Endothelial cell (in vitro differentiated cells): Measurements from ENCODE around the gene HOXC4. TPM values are rescaled to one million over a fixed set of nuclear protein-coding genes. Genes with fewer than 3 reads are reported as not detected.

ENCODE experiments used
- DNase-seq: peaks from one replicate; pipeline ENCODE4 v3.0.0; 2021; ENCODE audit warnings: low spot score
- H3K27ac Mint-ChIP-seq: one replicate; pipeline ENCODE4 v1.8.0; 2021; ENCODE audit warnings: mixed read lengths, inconsistent platforms; ENCODE audit not compliant: unreplicated experiment
- H3K27me3 Mint-ChIP-seq: one replicate; pipeline ENCODE4 v1.8.0; 2021; ENCODE audit warnings: mild to moderate bottlenecking, moderate library complexity, mixed read lengths, inconsistent platforms; ENCODE audit not compliant: unreplicated experiment
- H3K36me3 Mint-ChIP-seq: one replicate; pipeline ENCODE4 v1.8.0; 2021; ENCODE audit warnings: mild to moderate bottlenecking, low read depth, mixed read lengths, inconsistent platforms; ENCODE audit not compliant: unreplicated experiment
- H3K4me1 Mint-ChIP-seq: one replicate; pipeline ENCODE4 v1.8.0; 2021; ENCODE audit warnings: mild to moderate bottlenecking, mixed read lengths, inconsistent platforms; ENCODE audit not compliant: unreplicated experiment
- H3K4me3 Mint-ChIP-seq: one replicate; pipeline ENCODE4 v1.8.0; 2021; ENCODE audit warnings: mild to moderate bottlenecking, mixed read lengths, inconsistent platforms; ENCODE audit not compliant: unreplicated experiment
- H3K9me3 Mint-ChIP-seq: one replicate; pipeline ENCODE4 v1.8.0; 2021; ENCODE audit warnings: mixed read lengths, inconsistent platforms; ENCODE audit not compliant: unreplicated experiment
- CTCF ChIP-seq: fragments of 200-600 bp; sonication (generic); IDR thresholded peaks from one replicate; pipeline ENCODE4 v1.5.0; 2021; ENCODE audit warnings: antibody characterized with exemption; ENCODE audit not compliant: unreplicated experiment
- total RNA-seq: library from RNA; stranded (reverse); fragmentation: NEBNext Ultra II Directional; extraction: Animal tissue kit (Norgen Biotek cat#: 25700); gene quantifications from one replicate; pipeline ENCODE4 v1.2.1, GENCODE V29; 2021; ENCODE audit not compliant: unreplicated experiment

Gene HOXC4
- total RNA-seq, 1 donor from 2014 or later: not detected

GRCh38 chr12:54019091-54019811 is 34.4 kb upstream of the HOXC4 start:
- no peak overlapping the region for H3K4me3 Mint-ChIP-seq
- no peak for TF ChIP-seq CTCF
- H3K4me1 Mint-ChIP-seq: peaks cover 14% of the 10 kb centered on the region
- no peaks in the 10 kb centered on the region for H3K36me3 Mint-ChIP-seq
- H3K27me3 Mint-ChIP-seq: peaks cover 40% of the 10 kb centered on the region
- no peak overlapping the region for H3K27ac Mint-ChIP-seq
- no peaks in the 10 kb centered on the region for H3K9me3 Mint-ChIP-seq
- DNase-seq: no peak

GRCh38 chr12:54019924-54020590 is 33.6 kb upstream of the HOXC4 start:
- DNase-seq: no peak
- Mint-ChIP-seq H3K4me1 (peaks cover 14% of the 10 kb centered on the region), H3K36me3 (no peaks in the 10 kb centered on the region), H3K27ac (no peak overlapping the region), H3K9me3 (no peaks in the 10 kb centered on the region), H3K4me3 (no peak overlapping the region), H3K27me3 (peaks cover 38% of the 10 kb centered on the region)
- TF ChIP-seq CTCF: no peak

DNA sequence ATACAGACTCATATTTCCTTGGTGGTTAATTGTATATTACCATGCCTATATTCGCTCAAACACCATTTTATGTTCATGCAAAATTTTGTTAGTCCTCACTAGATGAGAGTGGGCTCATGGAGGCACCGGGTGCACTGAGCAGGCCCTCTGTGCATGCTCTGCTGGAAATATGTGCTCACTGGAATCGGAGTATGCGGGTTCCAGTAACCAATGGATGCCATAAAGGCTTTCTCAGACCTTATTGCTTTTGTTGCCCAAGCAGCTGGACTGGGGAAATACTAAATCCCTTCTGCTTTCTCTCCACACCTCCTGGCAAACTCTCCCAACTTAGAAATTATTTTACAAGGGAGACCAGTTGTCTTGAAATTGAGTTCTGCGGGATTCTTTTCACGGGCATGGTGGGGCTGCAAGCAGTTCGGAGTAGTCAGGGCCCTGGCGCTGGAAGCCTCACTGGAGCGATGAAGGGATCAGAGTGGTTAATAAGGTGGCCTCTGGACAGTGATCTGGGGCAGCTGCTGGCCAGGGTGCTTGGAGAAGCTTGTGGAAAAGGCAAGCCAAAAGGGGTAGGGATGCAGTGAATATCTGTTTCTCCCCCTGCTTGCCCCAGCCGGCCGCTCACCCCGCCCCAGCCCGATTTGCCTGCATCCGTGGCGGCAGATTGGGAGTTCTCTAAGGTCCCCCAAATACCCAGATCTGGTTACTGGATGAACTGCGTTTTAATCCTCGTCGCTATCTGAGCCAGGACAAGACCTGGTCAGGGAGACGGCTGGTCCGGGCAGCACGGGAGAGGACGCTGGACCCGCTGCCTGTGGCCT is 32.8 kb upstream of the HOXC4 start:
- Mint-ChIP-seq H3K27ac (no peak overlapping the region), H3K9me3 (no peaks in the 10 kb centered on the region), H3K4me3 (no peak overlapping the region), H3K4me1 (peaks cover 14% of the 10 kb centered on the region), H3K36me3 (no peaks in the 10 kb centered on the region), H3K27me3 (peaks cover 38% of the 10 kb centered on the region)
- TF ChIP-seq CTCF: no peak
- no peak for DNase-seq

- H3K36me3 Mint-ChIP-seq: no peaks in the 10 kb centered on the region
- H3K27me3 Mint-ChIP-seq: peaks cover 43% of the 10 kb centered on the region
- TF ChIP-seq CTCF: no peak
- no peak overlapping the region for H3K4me3 Mint-ChIP-seq
- H3K27ac Mint-ChIP-seq: no peak overlapping the region
- no peaks in the 10 kb centered on the region for H3K9me3 Mint-ChIP-seq
- peak; percentile 61 for DNase-seq
- H3K4me1 Mint-ChIP-seq: peaks cover 14% of the 10 kb centered on the region
Observed at GRCh38 chr12:54021432-54022013, 32.1 kb upstream of the HOXC4 start.
